ENCODE data around the gene ARHGAP44.

DNA sequence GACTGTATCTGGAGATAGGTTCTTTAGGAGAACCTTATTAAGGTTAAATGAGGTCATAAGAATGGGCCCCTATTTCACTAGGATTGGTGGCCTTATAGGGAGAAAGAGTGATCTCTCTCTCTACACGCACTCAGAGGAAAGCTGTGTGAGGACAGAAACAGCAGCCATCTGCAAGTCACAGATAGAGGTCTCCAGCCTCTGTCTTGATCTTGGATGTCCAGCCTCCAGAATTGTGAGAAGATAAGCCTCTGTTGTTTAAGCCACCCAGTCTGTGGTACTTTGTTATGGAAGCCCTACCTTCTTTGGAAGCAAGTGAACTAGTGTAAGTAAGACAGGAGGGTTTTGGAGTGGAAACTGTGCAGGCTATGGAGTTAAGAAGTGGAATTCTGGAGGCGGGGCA is 135.3 kb downstream of the ARHGAP44 start:
- TF ChIP-seq, protein P1, sequence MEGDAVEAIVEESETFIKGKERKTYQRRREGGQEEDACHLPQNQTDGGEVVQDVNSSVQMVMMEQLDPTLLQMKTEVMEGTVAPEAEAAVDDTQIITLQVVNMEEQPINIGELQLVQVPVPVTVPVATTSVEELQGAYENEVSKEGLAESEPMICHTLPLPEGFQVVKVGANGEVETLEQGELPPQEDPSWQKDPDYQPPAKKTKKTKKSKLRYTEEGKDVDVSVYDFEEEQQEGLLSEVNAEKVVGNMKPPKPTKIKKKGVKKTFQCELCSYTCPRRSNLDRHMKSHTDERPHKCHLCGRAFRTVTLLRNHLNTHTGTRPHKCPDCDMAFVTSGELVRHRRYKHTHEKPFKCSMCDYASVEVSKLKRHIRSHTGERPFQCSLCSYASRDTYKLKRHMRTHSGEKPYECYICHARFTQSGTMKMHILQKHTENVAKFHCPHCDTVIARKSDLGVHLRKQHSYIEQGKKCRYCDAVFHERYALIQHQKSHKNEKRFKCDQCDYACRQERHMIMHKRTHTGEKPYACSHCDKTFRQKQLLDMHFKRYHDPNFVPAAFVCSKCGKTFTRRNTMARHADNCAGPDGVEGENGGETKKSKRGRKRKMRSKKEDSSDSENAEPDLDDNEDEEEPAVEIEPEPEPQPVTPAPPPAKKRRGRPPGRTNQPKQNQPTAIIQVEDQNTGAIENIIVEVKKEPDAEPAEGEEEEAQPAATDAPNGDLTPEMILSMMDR (IDR thresholded peaks at IDR 0.05) = no peak
- no peak for TF ChIP-seq ZFX (IDR thresholded peaks at IDR 0.05; ENCODE audit: borderline replicate concordance)

All from 22Rv1 (cell line).